Kidney (tissue), 14 donors: ENCODE results near the gene AP1G2. TPM values are rescaled to one million over a fixed set of nuclear protein-coding genes. Genes with fewer than 3 reads are reported as not detected.

Experiments
- DNase-seq, 5 donors: peaks; one replicate each; pipeline ENCODE4 v3.0.0-alpha.2; 2013 to 2020
- FAIRE-seq: peaks from 2 replicates; lab custom pipeline; 2012; peaks lifted over from hg19 to GRCh38; lab: Jason Lieb, UNC
- H3K27ac ChIP-seq, 2 donors: one replicate each; pipeline ENCODE4 v1.7.0; 2013; ENCODE audit warnings: low read depth in 2 of 2, low read length in 2 of 2, inconsistent platforms in 1 of 2
- H3K27me3 ChIP-seq: one replicate; pipeline ENCODE4 v1.7.1; 2013; ENCODE audit warnings: low read length, inconsistent platforms; ENCODE audit not compliant: control insufficient read depth, insufficient read depth
- H3K36me3 ChIP-seq, 3 donors: one replicate each; pipeline versions ENCODE4 v1.7.0 to v1.7.1; 2013; ENCODE audit warnings: low read length in 3 of 3, control low read depth in 1 of 3, inconsistent platforms in 1 of 3; ENCODE audit not compliant: insufficient read depth in 3 of 3, control insufficient read depth in 2 of 3
- H3K4me1 ChIP-seq, 3 donors: one replicate each; pipeline versions ENCODE4 v1.7.0 to v1.7.1; 2013; ENCODE audit warnings: low read length in 3 of 3, inconsistent platforms in 1 of 3, low read depth in 1 of 3; ENCODE audit not compliant: control insufficient read depth in 2 of 3, insufficient read depth in 2 of 3
- H3K4me3 ChIP-seq, 3 donors: one replicate each; pipeline versions ENCODE4 v1.7.0 to v1.8.1; 2013; ENCODE audit warnings: low read length in 3 of 3, control low read depth in 1 of 3, inconsistent platforms in 1 of 3
- H3K9ac ChIP-seq, 3 donors: one replicate each; pipeline versions ENCODE4 v1.7.0 to v1.7.1; 2013; ENCODE audit warnings: low read length in 3 of 3, control low read depth in 1 of 3, inconsistent platforms in 1 of 3
- H3K9me3 ChIP-seq, 3 donors: one replicate each; pipeline versions ENCODE4 v1.7.0 to v1.7.1; 2013; ENCODE audit warnings: low read length in 3 of 3, control low read depth in 1 of 3, inconsistent platforms in 1 of 3; ENCODE audit not compliant: control insufficient read depth in 2 of 3, insufficient read depth in 1 of 3
- intact Hi-C: fragments of 100-400 bp; cut with DNase I; formaldehyde crosslinking; loops from one replicate; pipeline ENCODE4 v1.11.1; 2022
- polyA plus RNA-seq: library from polyadenylated mRNA; stranded (reverse); fragments of 350-450 nt; fragmentation: Illumina TruSeq; extraction: RNeasy Lipid Tissue Mini Kit (QIAGEN cat#74804); gene quantifications from one replicate; pipeline ENCODE4 v1.2.3, GENCODE V29; 2014; ENCODE audit warnings: low read depth, low replicate concordance; ENCODE audit not compliant: insufficient read depth
- total RNA-seq: library from RNA; stranded (reverse); fragmentation: NEBNext Ultra II Directional; extraction: Animal tissue kit (Norgen Biotek cat#: 25700); gene quantifications from one replicate; pipeline ENCODE4 v1.2.1, GENCODE V29; 2021
- TF ChIP-seq, protein P1 (sequence below): IDR thresholded peaks from 3 replicates; pipeline ENCODE4 v1.5.1; 2012; ENCODE audit warnings: mild to moderate bottlenecking, moderate library complexity, borderline replicate concordance; ENCODE audit not compliant: insufficient read depth; ENCODE audit errors: extremely low read depth
- donor health status: control.
- donor health status: control.
- donor health status: control.
- donor health status: control.
- donor health status: control.
- donor health status: DM: yes; HTN: yes; CAD: no.
- donor health status: Normal renal cell carcinoma (clear cell type).

AP1G2 gene
- total and polyA plus RNA-seq, 2 donors from 2014 or later = 56.7 to 123 TPM

DNA sequence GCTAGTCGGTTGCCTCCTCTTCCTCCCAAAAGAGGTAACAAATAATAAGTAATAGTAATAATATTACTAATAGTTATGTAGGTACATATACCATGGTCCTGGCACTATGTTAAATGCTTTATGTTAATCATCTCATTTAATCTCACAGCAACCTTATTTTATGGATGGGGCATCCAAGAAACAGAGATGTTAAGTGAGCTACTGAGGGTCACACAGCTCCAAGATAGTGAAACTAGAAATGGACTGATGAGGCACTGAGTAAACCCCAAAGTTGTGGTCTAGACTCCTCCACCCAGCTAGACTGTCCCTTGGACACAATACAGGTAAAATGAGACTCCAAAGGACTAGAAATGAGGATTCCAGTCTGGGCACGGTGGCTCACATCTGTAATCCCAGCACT lies 31.1 kb downstream of the AP1G2 start:
- Histone ChIP-seq H3K9ac (no peak overlapping the region), H3K27me3 (no peaks in the 10 kb centered on the region), H3K9me3 (no peaks in the 10 kb centered on the region), H3K27ac (no peak overlapping the region), H3K4me3 (no peak overlapping the region), H3K36me3 (no peaks in the 10 kb centered on the region), H3K4me1 (peaks cover 0 to 3% (median 0%) of the 10 kb centered on the region in 3 donors)
- intact Hi-C loops = no loop called here
- FAIRE-seq = no peak
- TF ChIP-seq, protein P1, sequence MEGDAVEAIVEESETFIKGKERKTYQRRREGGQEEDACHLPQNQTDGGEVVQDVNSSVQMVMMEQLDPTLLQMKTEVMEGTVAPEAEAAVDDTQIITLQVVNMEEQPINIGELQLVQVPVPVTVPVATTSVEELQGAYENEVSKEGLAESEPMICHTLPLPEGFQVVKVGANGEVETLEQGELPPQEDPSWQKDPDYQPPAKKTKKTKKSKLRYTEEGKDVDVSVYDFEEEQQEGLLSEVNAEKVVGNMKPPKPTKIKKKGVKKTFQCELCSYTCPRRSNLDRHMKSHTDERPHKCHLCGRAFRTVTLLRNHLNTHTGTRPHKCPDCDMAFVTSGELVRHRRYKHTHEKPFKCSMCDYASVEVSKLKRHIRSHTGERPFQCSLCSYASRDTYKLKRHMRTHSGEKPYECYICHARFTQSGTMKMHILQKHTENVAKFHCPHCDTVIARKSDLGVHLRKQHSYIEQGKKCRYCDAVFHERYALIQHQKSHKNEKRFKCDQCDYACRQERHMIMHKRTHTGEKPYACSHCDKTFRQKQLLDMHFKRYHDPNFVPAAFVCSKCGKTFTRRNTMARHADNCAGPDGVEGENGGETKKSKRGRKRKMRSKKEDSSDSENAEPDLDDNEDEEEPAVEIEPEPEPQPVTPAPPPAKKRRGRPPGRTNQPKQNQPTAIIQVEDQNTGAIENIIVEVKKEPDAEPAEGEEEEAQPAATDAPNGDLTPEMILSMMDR = no peak
- DNase-seq = no peak

GRCh38 chr14:23535943-23536342 lies 31.6 kb downstream of the AP1G2 start:
- no peak overlapping the region for H3K27ac ChIP-seq
- H3K4me3 ChIP-seq = no peak overlapping the region
- FAIRE-seq = no peak

DNA sequence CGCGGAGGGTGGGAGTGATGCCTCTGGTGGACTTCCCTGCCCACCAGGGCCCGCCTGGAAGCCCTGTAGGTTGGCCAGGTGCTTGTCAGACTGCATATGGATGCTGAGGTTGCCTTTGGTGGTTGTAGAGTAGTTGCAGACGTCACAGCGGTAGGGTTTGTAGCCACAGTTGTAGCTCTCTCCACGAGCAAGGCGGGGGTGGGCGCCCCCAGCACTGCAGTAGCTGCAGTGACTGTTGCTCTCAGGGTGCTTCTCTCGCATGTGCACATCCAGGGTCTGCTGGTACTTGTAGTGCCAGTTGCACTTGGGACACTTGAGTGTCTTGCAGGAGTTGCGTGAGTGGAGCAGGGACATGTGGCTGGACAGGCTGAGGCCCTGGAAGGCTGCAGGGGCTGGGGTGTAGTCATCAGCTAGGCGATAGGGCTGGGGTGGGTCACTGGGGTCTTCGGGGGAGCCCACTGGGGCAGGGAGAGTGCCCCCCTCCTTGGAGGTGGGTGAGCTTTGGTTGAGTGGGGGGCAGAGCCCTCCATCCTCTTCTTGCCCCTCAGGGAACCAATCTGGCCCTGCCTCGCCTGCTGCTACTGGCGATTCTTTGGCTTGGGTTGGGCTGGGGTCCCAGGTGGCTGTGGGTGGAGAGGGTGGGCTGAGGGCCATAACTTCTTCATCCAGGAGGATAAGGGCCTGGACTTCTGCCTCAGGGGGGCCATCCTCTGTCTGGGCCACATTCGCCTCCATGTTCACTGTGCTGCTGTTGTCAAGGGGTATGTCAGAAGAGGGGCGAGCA lies 33.7 kb downstream of the AP1G2 start:
- Histone ChIP-seq H3K27ac (no peak overlapping the region), H3K9ac (no peak overlapping the region), H3K27me3 (no peaks in the 10 kb centered on the region), H3K4me1 (peaks cover 0 to 4% (median 0%) of the 10 kb centered on the region in 3 donors), H3K9me3 (no peaks in the 10 kb centered on the region), H3K4me3 (no peak overlapping the region), H3K36me3 (no peaks in the 10 kb centered on the region)
- FAIRE-seq = no peak
- TF ChIP-seq, protein P1 = no peak
- intact Hi-C loops = no loop called here
- DNase-seq = no peak

More at GRCh38 chr14:23535943-23536342, 31.6 kb downstream of the AP1G2 start:
- peaks cover 0 to 3% (median 0%) of the 10 kb centered on the region in 3 donors for H3K4me1 ChIP-seq
- H3K36me3 ChIP-seq = no peaks in the 10 kb centered on the region
- TF ChIP-seq, protein P1 = no peak
- H3K9ac ChIP-seq = no peak overlapping the region
- H3K27me3 ChIP-seq = no peaks in the 10 kb centered on the region
- H3K9me3 ChIP-seq = no peaks in the 10 kb centered on the region
- intact Hi-C loops = no loop called here
- no peak for DNase-seq
